Stimulated activated CD4-positive, alpha-beta T cell treated with anti-CD3 and anti-CD28 coated beads, Interleukin-1b, Interleukin-23, amount 100 ng/mL, for 1 hour (primary cell): ENCODE results near the gene WNK2.

Source experiments
- DNase-seq, 2 donors: peaks; one replicate each; pipeline ENCODE4 v3.0.0-alpha.2; 2020; ENCODE audit warnings: low read depth in 2 of 2

WNK2 gene

DNA sequence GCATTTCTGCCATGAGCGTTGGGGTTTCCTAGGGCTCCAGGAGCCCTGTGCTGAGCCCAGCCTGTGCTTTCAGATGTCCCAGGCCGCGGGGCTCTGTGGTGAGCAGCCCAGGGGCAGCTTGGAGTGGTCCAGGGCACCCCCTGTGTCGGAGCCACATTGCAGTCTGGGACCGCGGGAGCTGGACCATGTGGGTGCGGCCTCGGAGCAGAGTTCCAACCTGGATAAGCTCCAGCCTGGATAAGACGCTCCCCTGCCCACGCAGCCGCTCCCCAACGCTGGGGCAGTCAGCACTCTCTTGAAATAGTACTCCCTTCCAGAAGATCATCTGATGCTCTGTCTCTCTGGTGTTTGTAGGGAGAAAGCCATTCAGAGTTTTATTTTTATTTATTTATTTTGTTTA lies 111.1 kb downstream of the WNK2 start:
- DNase-seq, result no peak

DNA sequence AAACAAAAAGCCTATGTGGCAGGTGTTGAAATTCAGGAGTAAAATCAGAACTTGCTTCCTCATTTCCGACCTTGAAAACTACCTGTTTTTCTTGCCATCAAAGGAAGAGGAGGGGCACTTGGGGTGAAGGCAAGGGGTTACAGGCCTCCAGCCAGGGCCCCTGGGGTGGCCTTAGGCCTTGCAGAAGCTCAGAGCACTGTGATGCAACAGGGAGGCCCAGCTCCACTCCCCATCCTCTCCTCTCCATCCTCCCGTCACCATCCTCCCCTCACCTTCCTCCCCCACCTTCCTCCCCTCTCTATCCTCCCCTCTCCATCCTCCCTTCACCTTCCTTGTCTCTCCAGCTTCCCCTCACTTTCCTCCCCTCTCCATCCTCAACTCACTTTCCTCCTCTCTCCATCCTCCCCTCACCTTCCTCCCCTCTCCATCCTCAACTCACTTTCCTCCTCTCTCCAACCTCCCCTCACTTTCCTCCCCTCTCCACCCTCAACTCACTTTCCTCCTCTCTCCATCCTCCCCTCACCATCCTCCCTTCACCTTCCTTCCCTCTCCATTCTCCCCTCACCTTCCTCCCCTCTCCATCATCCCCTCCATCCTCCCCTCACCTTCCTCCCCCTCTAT lies 111.6 kb downstream of the WNK2 start:
- DNase-seq, result no peak

DNA sequence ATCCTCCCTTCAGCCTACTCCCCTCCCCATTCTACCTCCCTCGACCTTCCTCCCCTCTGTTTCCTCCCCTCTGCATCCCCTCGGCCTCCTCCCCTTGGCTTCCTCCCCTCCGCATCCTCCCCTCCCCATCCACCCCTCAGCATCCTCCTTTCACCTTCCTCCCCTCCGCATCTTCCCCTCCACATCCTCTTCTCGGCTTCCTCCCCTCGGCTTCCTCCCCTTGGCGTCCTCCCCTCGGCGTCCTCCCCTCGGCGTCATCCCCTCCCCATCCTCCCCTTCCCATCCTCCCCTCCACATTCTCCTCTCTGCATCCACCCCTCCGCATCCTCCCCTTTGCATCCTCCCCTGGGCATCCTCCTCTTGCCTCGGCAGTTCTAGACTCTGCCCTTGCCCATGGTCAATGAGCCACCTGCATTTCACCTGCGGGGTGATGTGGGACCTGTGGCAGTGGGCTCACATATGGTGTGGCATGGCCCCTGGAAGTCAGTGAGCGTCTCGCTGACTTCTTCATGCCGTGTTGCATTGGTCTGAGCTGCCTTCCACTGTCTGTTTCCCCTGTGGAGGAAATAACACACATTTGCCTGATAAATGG lies 113.0 kb downstream of the WNK2 start:
- DNase-seq, result no peak

DNA sequence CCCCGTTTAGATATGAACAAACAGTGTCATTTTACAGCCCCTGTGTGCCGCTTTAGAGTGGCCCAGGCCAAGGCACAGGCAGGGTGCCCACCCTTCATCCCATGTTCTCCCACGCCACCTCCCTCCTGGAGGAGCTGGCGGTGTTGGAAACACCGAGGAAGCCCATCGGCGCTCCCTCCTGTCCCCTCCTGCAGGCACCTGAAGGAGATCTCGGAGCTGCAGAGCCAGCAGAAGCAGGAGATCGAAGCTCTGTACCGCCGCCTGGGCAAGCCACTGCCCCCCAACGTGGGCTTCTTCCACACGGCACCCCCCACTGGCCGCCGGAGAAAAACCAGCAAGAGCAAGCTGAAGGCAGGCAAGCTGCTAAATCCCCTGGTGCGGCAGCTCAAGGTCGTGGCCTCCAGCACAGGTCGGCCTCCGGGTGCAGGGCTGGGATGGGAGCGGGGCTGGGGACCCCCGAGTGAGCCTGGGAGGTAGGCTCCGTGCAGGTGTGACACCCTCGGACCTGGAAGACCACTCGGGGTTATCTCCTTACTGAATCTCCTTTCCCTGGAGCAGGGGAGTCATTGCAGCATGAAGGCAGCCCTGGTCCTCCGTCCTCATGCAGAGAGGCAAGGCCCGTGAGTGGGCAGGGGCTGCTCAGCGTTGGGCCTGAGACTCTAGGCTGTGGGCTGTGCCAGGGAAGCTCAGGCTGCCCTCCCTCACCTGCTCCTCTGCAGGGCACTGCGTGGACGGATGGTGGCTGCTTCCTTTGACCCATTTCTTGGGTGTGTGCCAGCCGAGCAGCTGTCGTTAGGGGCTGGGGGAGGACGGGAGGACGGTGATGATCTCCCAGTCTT lies 113.9 kb downstream of the WNK2 start:
- no peak for DNase-seq

DNA sequence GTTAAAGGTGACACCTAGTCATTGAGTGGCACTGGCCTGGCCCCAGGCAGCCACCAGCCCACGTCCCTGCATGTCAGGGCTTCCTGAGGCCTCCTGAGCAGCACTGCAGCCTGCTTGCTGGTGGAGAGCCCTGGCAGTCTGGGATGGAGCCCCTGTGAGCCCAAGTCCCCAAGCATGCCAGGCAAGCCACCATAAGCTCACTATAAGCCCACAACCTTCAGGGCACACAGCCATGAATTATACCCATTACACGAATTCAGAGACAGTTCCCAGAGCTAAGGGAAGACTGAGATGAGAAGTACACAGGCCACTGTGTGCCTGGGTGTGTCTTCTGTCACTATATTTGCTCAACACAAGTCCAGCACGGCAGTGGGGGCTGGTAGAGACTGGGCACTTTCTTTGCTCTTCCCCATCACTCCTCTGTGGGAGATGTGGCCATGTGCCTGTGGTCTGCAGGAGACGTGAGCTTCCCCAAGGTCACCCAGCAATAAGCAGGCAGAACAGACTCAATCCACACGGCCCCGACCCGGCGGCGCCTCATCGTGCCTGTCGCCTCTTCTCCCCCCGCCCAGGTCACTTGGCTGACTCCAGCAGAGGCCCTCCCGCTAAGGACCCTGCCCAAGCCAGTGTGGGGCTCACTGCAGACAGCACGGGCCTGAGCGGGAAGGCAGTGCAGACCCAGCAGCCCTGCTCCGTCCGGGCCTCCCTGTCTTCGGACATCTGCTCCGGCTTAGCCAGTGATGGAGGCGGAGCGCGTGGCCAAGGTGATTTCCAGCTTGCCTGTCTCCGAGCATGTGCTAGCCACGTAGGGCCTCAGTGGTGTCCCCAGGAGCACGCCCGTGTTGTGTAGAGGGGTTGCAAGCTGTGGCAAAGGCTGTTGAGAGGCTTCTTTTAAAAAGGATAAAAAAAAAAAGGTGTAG lies 114.8 kb downstream of the WNK2 start:
- DNase-seq, result no peak

DNA sequence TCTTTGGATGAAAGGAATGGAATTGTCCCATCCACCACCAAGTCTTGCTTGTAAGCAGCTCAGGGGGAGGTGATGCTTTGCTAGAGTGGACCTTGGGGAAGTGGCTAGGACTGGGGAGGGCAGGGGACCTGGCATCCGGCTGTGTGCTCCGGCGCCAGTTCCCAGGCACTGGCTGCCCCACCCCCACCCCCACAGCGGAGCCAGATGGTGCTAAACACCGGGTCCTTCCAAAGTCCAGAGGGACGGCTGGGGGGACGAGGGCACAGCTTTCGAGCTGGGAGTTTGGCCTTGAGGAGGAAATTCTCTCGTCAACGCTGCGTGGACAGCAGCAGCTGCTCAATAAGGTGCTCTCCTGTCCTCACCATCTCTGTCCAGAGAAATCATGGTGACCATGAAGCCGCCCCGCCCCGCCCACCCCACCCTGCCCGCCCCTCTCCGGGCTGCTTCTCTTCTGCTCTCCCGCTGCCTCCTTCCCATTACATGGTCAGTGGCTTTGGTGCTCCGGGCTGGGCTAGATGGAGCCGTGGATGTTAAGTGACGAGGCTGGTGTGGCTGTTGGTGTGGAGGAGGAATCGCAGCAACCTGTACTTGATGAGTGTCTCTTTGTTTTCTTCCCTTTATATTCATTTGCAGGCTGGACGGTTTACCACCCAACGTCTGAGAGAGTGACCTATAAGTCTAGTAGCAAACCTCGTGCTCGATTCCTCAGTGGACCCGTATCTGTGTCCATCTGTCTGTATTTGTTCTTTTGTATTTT lies 115.7 kb downstream of the WNK2 start:
- no peak for DNase-seq

DNA sequence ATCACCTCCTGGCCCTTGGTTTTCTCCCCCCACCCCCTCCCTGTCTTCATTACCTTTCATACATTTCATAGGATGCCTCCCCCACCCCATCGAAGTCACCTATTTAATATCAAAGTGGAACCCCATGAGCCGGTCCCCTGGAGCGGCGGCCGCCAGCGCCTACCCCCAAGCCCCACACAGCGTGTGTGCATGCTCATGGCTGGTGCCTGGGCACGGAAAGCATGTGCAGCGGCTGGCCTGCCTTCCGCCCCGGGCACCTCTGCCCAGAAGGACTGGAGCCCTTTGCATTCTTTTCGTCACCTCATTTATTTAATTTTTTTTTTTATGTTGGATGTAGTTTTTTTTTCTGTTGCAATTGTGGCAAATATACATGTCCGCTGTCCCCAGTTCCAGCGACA lies 116.2 kb downstream of the WNK2 start:
- DNase-seq, result no peak

DNA sequence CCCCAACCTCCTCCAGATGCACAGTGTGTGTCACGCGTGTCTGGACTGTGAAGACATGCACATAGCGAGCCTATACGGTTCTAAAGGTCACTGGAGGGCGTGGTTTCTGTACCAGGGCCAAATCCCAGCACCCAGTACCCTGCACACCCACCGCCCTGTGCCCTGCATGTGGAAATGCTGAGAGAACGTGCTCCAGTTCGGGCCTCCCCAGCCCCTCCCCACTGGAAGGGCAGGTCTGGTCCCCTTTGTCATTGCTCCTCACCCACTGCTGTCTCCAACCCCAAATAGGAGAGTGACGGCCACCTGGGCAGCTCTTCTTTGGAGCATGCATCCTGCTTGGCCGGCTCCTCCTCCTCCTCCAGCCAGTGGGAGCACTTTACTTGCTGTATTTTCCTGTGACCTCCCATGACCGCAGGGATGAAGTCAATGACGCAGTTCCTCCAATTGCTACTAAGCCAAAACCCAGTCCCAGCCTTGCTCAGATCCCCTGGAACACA lies 116.7 kb downstream of the WNK2 start:
- DNase-seq, result no peak

DNA sequence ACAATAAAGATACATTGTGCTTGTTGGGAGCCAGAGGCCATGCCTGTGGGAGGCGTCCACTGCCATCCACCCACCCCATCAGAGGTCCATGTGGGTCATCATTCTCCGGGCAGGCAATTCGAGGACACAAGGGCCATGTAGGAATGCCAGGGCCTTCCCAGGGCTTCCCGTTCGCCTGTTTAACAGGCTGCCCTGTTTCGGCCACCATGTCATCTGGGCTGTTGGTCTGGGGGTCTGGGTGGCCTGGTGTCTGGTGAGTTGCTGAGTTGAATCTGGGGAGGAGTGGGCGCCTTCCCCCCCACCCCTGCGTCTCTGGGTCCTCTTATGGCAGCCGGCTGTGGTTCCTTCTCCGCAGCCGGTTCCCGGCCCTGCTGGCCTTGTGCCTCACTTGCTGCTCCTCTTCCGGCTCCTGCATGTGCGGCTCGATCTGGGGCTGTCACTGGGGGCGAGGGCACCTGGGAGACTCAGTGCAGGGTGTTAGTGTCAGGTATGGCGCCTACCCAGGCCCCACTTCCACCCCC lies 117.4 kb downstream of the WNK2 start:
- no peak for DNase-seq

DNA sequence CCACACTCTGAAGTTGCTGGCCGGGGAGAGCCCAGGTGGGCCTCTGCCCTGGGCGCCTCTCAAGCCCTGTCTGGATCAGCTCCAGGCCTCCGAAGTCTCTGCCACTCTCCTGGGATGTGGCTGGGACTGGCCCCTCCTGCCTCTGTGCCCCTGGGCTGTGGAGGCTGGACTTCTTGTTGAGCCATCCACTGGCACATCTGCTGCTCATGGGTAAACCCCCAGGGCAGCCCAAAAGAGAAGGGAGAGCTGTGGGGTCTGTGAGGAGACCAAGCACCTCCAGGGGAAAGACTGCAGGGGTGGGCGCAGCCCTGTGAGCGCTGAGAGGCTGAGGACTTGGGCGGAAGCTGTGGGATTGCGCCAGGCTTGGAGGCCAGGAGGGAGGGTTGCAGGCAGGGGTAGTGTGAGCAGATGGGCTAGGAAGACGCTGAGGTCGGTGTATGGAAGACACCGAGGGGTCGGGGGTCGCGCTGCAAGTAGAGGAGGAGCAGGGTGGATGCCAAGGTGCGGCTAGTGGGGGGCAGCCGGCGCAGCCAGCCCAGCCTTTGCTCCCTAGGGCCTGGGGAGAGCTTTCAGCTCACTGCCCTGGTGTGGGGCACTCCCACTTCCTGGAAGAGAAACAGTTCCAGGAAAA lies 118.1 kb downstream of the WNK2 start:
- no peak for DNase-seq

DNA sequence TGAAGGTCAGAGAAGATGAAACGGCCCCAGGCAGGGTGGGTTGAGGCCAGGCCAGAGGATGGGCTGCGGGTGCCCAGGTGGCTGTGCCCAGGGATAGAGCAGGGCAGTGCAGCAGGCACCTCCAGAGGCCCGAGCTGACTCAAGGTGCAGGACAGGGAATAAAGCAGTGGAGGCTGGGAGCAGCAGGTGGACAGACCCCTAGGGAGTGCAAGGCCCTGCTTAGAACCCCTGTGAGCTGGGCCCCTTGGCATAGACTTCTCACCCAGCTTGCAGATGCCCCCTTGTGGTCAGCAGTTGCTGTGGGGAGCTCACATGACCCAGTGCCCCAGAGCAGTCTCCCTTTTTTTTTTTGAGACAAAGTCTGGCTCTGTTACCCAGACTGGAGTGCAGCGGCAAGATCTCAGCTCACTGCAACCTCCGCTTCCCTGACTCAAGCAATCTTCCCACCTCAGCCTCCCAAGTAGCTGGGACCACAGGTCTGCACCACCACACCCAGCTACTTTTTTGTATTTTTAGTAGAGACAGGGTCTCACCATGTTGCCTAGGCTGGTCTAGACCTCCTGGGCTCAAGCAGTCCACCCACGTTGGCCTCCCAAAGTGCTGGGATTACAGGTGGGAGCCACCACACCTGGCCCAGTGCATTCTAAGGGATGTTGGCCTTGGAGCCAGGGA lies 118.8 kb downstream of the WNK2 start:
- peak; percentile 21 to 32 for DNase-seq

DNA sequence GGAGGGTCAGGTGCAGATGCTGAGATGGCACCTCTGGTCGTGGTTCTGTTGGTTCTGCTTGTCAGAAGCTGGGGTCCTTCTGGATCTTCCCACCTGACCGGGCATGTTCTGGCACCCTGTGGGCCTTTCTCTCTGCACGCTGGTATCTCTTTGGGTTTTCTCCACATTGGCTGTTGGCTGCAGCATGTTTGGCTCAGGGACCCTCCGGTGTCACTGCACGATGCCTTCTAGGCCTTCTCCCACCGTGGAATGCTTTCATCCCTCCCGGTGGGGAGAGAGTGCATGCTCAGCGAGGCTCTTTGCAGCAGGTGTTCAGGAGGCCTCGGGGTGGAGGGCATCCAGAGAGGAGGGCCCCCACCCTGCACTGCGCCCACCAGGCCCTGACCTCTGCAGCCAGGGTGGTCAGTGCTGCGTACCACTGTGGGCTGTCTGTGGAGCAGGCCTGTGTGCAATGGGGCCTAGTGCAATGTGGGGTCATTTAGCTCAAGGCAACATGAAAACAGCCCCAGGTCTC lies 119.4 kb downstream of the WNK2 start:
- DNase-seq, result no peak

DNA sequence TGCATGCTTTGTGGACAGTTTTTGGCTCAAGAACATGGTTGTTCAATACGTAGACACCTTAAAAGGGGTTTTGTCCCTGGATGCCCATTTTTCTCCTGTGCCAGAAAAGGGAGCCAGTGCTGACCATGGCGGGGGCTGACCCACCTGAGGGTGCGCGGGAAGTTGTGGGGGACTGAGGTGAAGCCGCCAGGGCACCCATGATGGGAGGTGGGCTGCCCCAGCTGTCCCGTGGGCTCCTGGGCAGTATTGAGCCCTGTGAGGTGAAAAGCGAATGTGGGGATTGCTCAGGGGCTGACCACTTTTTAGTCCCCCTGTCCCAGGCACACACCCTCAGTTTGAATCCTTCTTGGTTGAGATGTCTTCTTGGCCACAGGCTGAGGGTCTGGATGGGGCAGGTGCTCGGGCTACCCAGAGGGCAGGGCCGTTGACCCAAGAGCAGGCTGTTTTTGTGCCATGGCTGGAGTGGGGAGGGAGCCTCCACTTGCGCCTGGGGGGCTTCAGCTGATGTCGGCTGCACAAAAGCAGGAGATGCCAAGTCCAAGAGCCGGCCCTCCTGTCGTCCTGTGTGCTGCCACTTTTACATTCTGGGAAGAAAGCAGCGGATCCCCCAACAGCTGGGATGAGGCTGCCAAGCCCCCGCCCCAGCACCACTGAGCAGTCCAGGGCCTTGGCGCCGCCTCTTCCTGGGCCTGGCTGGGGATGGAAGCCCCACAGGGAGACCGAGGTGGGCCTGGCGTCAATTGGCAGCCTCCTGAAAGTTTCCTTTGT lies 120.1 kb downstream of the WNK2 start:
- no peak for DNase-seq

DNA sequence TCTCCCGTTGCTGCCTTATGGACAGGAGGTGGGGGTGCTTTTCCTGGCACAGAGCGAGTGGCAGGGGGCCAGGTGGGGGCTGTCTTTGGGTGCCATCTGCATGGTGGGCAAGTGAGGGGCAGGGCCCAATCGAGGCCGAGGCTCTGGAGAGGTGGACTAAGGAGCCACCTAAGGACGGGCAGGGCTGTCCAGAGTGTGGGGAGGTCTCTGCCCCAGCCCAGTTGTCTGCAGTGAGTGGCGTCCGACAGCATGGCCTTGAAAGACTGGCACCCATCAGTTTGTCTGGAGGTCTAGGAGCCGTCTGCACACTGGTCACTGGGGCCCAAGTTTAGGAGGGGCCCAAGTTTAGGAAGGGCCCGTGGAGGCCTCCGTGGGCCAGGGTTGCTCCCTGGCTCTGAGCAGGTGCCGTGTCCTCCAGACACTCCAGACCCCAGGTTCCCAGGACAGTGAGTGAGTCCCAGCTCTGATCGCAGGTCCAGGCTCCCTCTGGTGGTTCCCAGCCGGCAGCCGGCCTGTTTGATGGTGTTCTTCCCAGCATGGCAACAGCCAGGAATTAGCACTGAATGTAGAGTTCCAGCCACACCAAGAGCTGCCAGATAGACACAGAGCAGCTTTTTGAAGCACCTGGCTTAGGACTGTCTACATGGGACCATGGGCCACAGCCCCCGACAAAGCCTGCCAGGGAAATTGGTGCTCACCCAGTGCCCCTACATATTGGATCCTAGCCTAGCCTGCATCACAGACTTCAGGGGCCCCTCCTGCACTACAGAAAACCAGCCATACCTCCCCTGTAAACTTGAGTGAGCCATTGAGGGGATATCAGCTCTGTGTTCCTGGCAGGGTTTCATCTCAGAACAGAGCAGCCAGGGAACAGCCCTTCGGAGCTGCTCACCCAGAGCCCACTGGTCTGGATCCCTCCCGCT lies 120.9 kb downstream of the WNK2 start:
- no peak for DNase-seq

DNA sequence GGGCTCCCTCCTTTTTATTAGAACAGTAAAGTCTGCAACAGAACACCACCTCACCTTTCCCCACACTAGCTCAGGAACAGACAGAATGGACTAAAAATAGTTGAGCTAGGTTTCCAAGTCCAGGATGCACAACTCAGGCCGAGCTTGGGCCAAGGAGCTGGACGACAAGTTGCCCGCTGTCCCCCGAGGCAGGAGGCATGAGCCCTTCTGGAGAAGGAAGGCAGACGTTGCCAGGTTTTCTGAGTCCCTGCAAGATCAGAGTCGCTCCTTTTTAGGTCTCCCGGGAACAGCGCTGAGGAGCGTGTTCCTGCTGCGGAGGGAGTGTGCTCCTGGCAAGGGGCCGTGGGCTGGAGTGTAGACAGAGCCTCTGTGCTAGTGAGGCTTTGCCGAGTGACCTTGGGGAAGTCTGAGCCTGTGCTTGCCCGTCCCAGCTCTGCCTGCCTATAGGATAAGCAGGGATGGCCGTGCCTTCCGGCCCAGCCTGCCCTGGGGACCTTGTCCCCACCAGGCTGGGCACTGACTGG lies 121.6 kb downstream of the WNK2 start:
- DNase-seq, result no peak

DNA sequence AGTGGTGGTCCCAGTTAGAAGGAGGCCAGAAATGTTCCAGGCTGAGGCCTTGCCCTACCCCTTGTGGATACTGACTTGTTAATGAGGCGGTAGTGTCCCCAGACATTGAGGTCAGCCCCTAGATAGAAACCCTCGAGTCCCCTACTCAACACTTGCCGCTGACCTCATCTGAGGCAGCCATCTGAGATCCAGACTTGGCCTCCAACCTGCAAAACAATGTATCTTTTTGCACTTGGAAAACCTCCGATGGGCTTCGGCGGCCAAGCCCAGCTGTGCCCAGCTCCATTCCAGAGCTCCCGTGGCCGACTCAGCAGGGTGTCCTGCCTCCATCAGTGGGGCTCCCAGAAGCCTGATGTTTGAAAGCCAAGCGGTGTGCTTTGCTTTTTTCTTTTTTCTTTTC lies 122.1 kb downstream of the WNK2 start:
- no peak for DNase-seq

DNA sequence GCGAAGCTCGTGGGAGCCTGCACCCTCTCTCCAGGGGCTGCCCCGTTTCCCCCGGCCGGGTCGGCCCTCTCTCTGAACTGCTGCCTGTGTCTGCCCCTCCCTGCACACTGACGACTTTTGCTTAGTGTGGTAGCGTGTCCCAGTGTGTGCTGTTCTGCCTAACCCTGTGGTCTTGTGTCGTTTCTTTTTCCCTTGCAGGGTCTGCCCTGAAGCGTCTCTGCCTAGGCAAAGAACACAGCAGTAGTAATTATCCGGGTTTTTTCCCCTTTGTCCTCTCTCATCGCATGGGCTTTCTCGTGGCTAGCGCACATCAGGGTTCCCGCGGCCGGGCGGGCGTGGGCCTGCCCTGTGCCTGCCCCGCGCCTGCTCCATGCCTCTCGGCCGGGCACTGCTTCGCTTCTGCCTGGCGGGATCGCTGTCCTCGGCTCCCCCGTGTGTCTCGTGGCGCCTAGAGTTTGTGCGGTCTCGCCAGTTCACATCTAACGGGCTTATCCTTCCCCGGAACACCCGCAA lies 122.7 kb downstream of the WNK2 start:
- no peak for DNase-seq
